Adrenal gland (tissue), 12 donors: ENCODE data around the gene CACNB4. TPM values are rescaled to one million over a fixed set of nuclear protein-coding genes. Genes with fewer than 3 reads are reported as not detected.
"Not testable (repeated sequence)": the region's sequence is repeated elsewhere in the genome, so short reads cannot be mapped to it uniquely, and the experiment has no call there.

ENCODE experiments used
- DNase-seq, 7 donors: peaks; one replicate each; pipeline ENCODE4 v3.0.0-alpha.2; 2019 to 2020
- H3K27ac ChIP-seq, 5 donors: fragments of 200-600 bp; sonication (generic) in 4 of 5; 1 replicate in 3 of 5; 2 replicates in 2 of 5; pipeline versions ENCODE4 v1.5.1 to v1.8.0; 2016 to 2020; ENCODE audit warnings: mild to moderate bottlenecking in 1 of 5
- H3K27me3 ChIP-seq: fragments of 200-600 bp; 2 replicates; pipeline ENCODE4 v1.8.0; 2021
- H3K36me3 ChIP-seq, 2 donors: fragments of 200-600 bp; replicated peaks in 1 of 2; 1 replicate in 1 of 2; 2 replicates in 1 of 2; pipeline versions ENCODE4 v1.5.1 to v1.8.0; 2018 to 2022
- H3K4me1 ChIP-seq, 2 donors: fragments of 200-600 bp; replicated peaks in 1 of 2; 1 replicate in 1 of 2; 2 replicates in 1 of 2; pipeline versions ENCODE4 v1.5.1 to v1.8.0; 2018 to 2021
- H3K4me3 ChIP-seq, 4 donors: fragments of 200-600 bp; sonication (generic) in 3 of 4; one replicate each; pipeline ENCODE4 v1.5.1; 2016 to 2018
- H3K9me3 ChIP-seq, 3 donors: fragments of 200-600 bp; sonication (generic) in 1 of 3; replicated peaks in 1 of 3; 1 replicate in 2 of 3; 2 replicates in 1 of 3; pipeline versions ENCODE4 v1.5.1 to v1.8.0; 2016 to 2021
- CTCF ChIP-seq, 6 experiments: fragments of 450-650 bp in 4 of 6; fragments of 200-600 bp in 2 of 6; sonication (generic) in 1 of 6; IDR thresholded peaks; 1 replicate in 5 of 6; 2 replicates in 1 of 6; pipeline versions ENCODE4 v1.5.1 to v1.8.0; 2016 to 2021; ENCODE audit warnings: antibody characterized with exemption in 6 of 6, mild to moderate bottlenecking in 2 of 6, moderate library complexity in 1 of 6
- POLR2A ChIP-seq, 2 donors: fragments of 450-650 bp; IDR thresholded peaks; one replicate each; pipeline ENCODE4 v1.6.1; 2017; ENCODE audit warnings: antibody characterized with exemption in 2 of 2, mild to moderate bottlenecking in 2 of 2, moderate library complexity in 1 of 2
- WGBS, 4 donors: extraction: QIAGEN DNeasy Blood & Tissue Kit in 2 of 4; methylation state at CpG; one replicate each; pipeline versions ENCODE4 v1.1.5 to v1.1.7; 2013 to 2017; 5-methylcytosine and 5-hydroxymethylcytosine counted together
- intact Hi-C, 2 donors: fragments of 100-400 bp; cut with DNase I; formaldehyde crosslinking; loops; one replicate each; pipeline versions ENCODE4 v1.14.1 to v1.15.0; 2022 to 2023
- polyA plus RNA-seq, 3 donors: library from polyadenylated mRNA; stranded (reverse); fragments of 200-250 nt in 2 of 3; fragments of 350-450 nt in 1 of 3; fragmentation: Illumina TruSeq in 1 of 3; extraction: RNeasy Lipid Tissue Mini Kit (QIAGEN cat#74804) in 1 of 3; gene quantifications; one replicate each; pipeline ENCODE4 v1.2.3, GENCODE V29; 2013 to 2014
- total RNA-seq, 9 donors: library from RNA; depleted of rRNA in 4 of 9; stranded (reverse); fragments of >200 nt in 4 of 9; fragments of 120-200 nt in 1 of 9; fragmentation: NEBNext Ultra II Directional in 1 of 9; extraction: Animal tissue kit (Norgen Biotek cat#: 25700) in 1 of 9; gene quantifications; one replicate each; pipeline versions ENCODE4 v1.1.0 to v1.2.4, GENCODE V29; 2013 to 2023
- donor health status: healthy with polysubstance abuse.
- donor health status: Bipolar disorder and iron deficiency.
- donor health status: DM: yes; HTN: yes; CAD: no.
- donor health status: DM: no; HTN: no; CAD: no.
- donor health status: DM: no; HTN: no; CAD: no.
- donor health status: DM: yes; HTN: yes; CAD: no.

CACNB4 gene
- total and polyA plus RNA-seq, 12 donors = 0.60 to 8.5 (median 1.9) TPM

GRCh38 chr2:152024477-152024876 lies 74.4 kb downstream of the CACNB4 start:
- no peaks in the 10 kb centered on the region for H3K4me1 ChIP-seq
- intact Hi-C loops = loop anchor here in 1 of 2 donors (10.0 kb wide), 2 partner anchors 210 to 410 kb away; no protein-coding TSS in a partner anchor
- 83 to 100% (median 90%) methylated on average over 2 of the region's 2 CpGs for WGBS, 4 donors
- no peaks in the 10 kb centered on the region for H3K27me3 ChIP-seq
- H3K4me3 ChIP-seq = no peak overlapping the region
- no peak for DNase-seq
- no peaks in the 10 kb centered on the region for H3K9me3 ChIP-seq
- TF ChIP-seq POLR2A (IDR thresholded peaks at IDR 0.05) = no peak
- TF ChIP-seq CTCF (IDR thresholded peaks at IDR 0.05) = no peak
- no peak overlapping the region for H3K27ac ChIP-seq
- H3K36me3 ChIP-seq = no peaks in the 10 kb centered on the region

- H3K27me3 ChIP-seq = no peaks in the 10 kb centered on the region
- no peak overlapping the region for H3K27ac ChIP-seq
- TF ChIP-seq CTCF (IDR thresholded peaks at IDR 0.05) = no peak
- TF ChIP-seq POLR2A (IDR thresholded peaks at IDR 0.05) = no peak
- H3K4me1 ChIP-seq = no peaks in the 10 kb centered on the region
- 37 to 45% (median 39%) methylated on average over 3 of the region's 3 CpGs for WGBS, 4 donors
- intact Hi-C loops = loop anchor here in 1 of 2 donors (10.0 kb wide), 2 partner anchors 207 to 407 kb away; no protein-coding TSS in a partner anchor
- H3K9me3 ChIP-seq = no peaks in the 10 kb centered on the region
- no peak for DNase-seq
- H3K4me3 ChIP-seq = no peak overlapping the region
- H3K36me3 ChIP-seq = no peaks in the 10 kb centered on the region
Measured at GRCh38 chr2:152022090-152022489, 76.8 kb downstream of the CACNB4 start.

GRCh38 chr2:152021001-152021400 lies 77.8 kb downstream of the CACNB4 start:
- H3K36me3 ChIP-seq, H3K4me1 ChIP-seq, H3K27ac ChIP-seq, H3K4me3 ChIP-seq, DNase-seq, H3K27me3 ChIP-seq, H3K9me3 ChIP-seq: not testable (repeated sequence)
- WGBS, 4 donors = 91 to 98% (median 95%) methylated on average over 11 of the region's 11 CpGs
- intact Hi-C loops = loop anchor here in 1 of 2 donors (10.0 kb wide), 2 partner anchors 206 to 406 kb away; no protein-coding TSS in a partner anchor

GRCh38 chr2:152019732-152020131 lies 79.1 kb downstream of the CACNB4 start:
- no peak for DNase-seq
- no peaks in the 10 kb centered on the region for H3K36me3 ChIP-seq
- H3K4me1 ChIP-seq = no peaks in the 10 kb centered on the region
- intact Hi-C loops = loop anchor here in 1 of 2 donors (10.0 kb wide), 2 partner anchors 205 to 405 kb away; no protein-coding TSS in a partner anchor
- H3K27ac ChIP-seq = no peak overlapping the region
- no peaks in the 10 kb centered on the region for H3K27me3 ChIP-seq
- H3K4me3 ChIP-seq = no peak overlapping the region
- TF ChIP-seq POLR2A (IDR thresholded peaks at IDR 0.05) (no peak), CTCF (IDR thresholded peaks at IDR 0.05) (no peak)
- H3K9me3 ChIP-seq = no peaks in the 10 kb centered on the region
